ENCODE measurements around the gene LSM6. TPM values are rescaled to one million over a fixed set of nuclear protein-coding genes. Genes with fewer than 3 reads are reported as not detected.

The LSM6 gene
- total RNA-seq, 4 donors from 2014 or later, result 23.2 to 60.1 (median 45.0) TPM

DNA sequence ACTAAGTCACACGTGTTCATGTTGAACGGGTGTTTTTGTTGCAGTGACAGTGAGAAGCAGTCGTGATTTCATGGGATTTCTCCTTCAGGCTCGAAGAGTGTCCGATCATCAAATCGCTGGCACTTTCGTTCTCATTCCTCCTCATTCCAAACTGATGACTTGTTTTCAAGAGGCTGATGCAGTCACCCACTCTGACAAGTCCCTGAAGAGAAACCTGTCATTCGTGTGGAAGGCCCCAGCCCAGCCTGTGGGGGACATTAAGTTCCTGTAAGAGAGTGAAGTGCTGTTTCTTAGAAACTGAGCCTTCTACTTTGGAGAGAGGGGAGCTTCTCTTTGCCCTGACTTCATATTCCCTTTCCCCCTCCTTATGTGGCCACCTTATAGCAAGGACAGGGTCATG lies 46.8 kb downstream of the LSM6 start:
- TF ChIP-seq, protein P1, sequence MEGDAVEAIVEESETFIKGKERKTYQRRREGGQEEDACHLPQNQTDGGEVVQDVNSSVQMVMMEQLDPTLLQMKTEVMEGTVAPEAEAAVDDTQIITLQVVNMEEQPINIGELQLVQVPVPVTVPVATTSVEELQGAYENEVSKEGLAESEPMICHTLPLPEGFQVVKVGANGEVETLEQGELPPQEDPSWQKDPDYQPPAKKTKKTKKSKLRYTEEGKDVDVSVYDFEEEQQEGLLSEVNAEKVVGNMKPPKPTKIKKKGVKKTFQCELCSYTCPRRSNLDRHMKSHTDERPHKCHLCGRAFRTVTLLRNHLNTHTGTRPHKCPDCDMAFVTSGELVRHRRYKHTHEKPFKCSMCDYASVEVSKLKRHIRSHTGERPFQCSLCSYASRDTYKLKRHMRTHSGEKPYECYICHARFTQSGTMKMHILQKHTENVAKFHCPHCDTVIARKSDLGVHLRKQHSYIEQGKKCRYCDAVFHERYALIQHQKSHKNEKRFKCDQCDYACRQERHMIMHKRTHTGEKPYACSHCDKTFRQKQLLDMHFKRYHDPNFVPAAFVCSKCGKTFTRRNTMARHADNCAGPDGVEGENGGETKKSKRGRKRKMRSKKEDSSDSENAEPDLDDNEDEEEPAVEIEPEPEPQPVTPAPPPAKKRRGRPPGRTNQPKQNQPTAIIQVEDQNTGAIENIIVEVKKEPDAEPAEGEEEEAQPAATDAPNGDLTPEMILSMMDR (IDR thresholded peaks at IDR 0.05), result no peak
- ATAC-seq (ENCODE audit: low FRiP score) (no peak), DNase-seq (ENCODE audit: low spot score) (no peak)

DNA sequence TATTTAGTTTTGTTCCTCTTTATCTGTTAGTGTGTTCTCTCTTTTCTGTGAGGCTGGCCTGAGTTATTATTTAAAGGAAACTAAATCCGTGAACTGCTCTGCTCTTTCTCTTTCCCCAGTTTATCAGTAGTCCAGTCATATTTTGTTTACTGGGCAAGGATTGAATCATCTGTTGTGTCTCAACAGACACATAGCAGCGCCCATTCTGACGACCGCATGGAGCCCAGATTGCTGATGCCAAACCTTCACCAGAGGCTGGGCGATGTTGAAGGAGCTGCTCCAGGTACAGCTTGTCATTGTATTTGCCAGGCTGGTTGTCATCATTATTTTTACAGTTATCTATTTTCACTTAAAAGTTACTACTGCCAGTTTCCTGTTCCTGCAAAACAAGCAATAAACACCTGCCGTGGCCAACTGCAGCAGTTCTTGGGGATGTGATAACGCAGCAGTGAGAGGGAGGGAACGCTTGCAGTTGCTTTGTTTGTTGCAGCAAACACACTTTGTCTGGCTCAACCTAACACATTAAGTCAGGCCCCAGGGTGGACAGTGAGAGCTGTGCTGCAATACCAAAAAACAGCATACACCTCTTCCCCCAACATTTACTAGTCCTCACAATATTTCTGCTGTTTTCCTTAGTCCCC lies 48.9 kb downstream of the LSM6 start:
- DNase-seq (ENCODE audit: low spot score) (no peak), ATAC-seq (ENCODE audit: low FRiP score) (no peak)
- TF ChIP-seq, protein P1 (IDR thresholded peaks at IDR 0.05), result no peak

DNA sequence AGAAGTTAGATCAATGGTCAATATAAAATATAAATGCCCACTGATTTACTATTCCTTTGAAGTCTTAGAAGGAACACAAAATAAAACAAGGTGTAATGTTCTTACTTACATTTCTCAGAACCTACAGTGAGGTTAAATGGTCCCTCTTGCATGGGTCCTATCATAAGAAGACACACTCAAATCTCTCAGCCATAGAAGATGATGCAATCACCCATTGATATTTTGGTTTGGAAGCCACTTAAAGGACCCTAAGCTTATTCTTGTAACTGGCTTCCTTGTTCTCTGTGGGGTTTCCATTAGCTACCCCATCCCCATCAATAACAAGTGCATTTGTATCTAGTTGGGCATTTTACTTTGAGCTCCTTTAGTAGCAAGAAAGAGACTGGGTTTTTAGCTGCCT lies 53.9 kb downstream of the LSM6 start:
- no peak for DNase-seq (ENCODE audit: low spot score)
- no peak for ATAC-seq (ENCODE audit: low FRiP score)
- TF ChIP-seq, protein P1 (IDR thresholded peaks at IDR 0.05), result no peak

DNA sequence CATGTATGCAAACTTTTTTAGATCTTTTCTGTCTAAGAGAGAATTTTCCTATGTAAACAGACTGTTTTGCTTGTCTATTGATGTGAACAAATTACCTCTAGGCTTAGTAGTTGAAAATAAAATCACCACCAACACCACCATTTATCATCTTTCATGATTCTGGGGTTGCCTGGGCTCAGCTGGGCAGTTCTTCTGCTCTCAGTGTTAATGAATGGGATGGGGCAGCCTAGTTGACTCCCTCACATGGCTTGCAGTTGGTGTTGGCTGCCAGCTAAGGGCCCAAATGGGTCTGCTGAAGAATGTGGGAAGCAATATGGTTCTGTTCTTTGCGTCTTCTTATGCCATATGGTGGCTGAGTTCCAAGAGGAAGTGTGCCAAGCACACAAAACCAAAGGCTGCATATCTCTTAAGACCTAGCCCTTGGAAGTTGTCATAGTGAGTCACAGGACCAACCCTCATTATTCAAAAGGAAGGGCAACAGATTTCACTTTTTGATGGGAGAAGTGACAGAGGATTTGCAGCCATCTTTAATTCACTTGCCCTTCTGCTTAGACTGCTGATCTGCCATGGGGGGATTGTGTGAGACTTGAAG lies 56.7 kb downstream of the LSM6 start:
- TF ChIP-seq, protein P1 (IDR thresholded peaks at IDR 0.05), result no peak
- ATAC-seq (ENCODE audit: low FRiP score), result no peak
- DNase-seq (ENCODE audit: low spot score), result no peak

DNA sequence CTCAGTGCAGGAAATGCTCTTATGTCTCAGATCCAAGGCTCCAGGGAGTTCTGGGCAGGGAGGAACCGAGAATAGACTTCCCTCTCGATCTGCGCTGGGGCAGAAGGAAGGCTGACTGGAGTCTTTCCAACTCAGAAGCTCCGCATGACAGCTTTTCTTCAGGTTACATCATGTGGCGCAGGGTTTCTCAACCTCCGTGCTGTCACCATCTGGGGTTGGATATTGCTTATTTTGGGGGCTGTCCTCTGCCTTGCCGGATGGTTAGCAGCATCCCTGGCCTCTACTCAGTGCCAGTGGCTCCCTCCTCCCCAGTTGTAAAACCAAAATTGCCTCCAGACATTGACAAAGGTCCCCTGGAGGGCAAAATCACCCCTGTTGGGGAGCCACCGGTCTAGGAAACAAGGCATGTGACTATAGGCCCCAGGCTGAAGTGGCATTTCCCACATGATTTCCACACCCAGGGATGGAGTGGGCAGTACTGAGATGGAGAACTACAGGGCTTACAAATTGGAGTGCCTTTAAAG lies 60.2 kb downstream of the LSM6 start:
- DNase-seq (ENCODE audit: low spot score) (no peak), ATAC-seq (ENCODE audit: low FRiP score) (no peak)
- TF ChIP-seq, protein P1 (IDR thresholded peaks at IDR 0.05), result no peak

DNA sequence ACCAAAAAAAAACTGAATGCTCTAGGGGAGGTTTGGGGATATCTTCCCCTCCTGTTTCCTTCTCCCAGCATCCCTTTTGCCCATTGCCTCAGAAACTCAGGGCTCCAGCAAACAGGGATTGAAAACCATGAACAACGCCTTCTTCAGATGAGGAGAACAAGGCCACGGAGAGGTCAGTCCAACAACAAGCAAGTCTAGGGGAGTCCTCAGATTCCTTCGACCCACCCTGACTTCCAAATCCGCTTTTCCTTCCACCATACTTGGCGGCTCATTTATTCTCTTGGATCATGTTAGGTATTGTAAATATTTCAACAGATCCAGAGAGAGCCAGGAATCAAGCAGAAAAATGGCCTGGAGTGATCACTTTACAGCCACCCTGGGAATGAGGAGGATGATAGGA lies 60.7 kb downstream of the LSM6 start:
- TF ChIP-seq, protein P1 (IDR thresholded peaks at IDR 0.05), result no peak
- ATAC-seq (ENCODE audit: low FRiP score) (no peak), DNase-seq (ENCODE audit: low spot score) (no peak)

DNA sequence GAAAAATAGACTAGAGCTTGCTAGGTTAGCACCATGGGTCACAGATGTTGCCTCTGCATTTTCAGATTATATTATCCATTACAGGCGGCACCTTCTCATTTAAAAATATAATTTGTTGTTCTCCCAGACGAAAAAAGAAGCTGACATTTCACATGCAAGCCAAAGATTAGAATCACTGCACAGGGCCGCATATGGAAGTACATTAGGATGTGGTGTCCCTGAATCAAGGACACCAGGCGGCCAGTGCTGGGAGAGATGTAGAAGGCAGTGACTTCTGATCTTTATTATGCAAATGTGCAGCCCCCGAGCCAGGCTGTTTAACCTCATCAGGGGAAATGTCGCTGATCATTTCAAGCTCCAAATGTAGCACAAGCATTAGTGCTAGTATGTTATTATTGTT lies 61.6 kb downstream of the LSM6 start:
- TF ChIP-seq, protein P1 (IDR thresholded peaks at IDR 0.05), result no peak
- DNase-seq (ENCODE audit: low spot score) (no peak), ATAC-seq (ENCODE audit: low FRiP score) (no peak)
